Spleen (tissue), 11 donors: ENCODE data around the gene C6orf52. TPM values are rescaled to one million over a fixed set of nuclear protein-coding genes. Genes with fewer than 3 reads are reported as not detected.

ENCODE experiments used
- DNase-seq: peaks from one replicate; pipeline ENCODE4 v3.0.0-alpha.2; 2020
- H3K27ac ChIP-seq, 8 donors: fragments of 200-600 bp; sonication (generic) in 7 of 8; 1 replicate in 4 of 8; 2 replicates in 4 of 8; pipeline versions ENCODE4 v1.5.0 to v1.8.0; 2016 to 2021; ENCODE audit warnings: inconsistent platforms in 4 of 8, mild to moderate bottlenecking in 4 of 8, moderate library complexity in 1 of 8
- H3K27me3 ChIP-seq, 7 donors: fragments of 200-600 bp; sonication (generic) in 6 of 7; replicated peaks in 1 of 7; 1 replicate in 4 of 7; 2 replicates in 3 of 7; pipeline versions ENCODE4 v1.5.0 to v1.8.0; 2016 to 2021; ENCODE audit warnings: inconsistent platforms in 3 of 7, mild to moderate bottlenecking in 1 of 7
- H3K36me3 ChIP-seq, 6 donors: fragments of 200-600 bp; sonication (generic) in 5 of 6; 1 replicate in 4 of 6; 2 replicates in 2 of 6; pipeline versions ENCODE4 v1.5.0 to v1.8.0; 2016 to 2021; ENCODE audit warnings: inconsistent platforms in 2 of 6
- H3K4me1 ChIP-seq, 6 donors: fragments of 200-600 bp; sonication (generic) in 5 of 6; 1 replicate in 3 of 6; 2 replicates in 3 of 6; pipeline versions ENCODE4 v1.5.0 to v1.8.0; 2016 to 2021; ENCODE audit warnings: inconsistent platforms in 3 of 6
- H3K4me3 ChIP-seq, 8 donors: fragments of 200-600 bp; sonication (generic) in 7 of 8; 1 replicate in 4 of 8; 2 replicates in 4 of 8; pipeline versions ENCODE4 v1.5.0 to v1.8.0; 2016 to 2021; ENCODE audit warnings: inconsistent platforms in 4 of 8, mild to moderate bottlenecking in 4 of 8, moderate library complexity in 2 of 8
- H3K9me3 ChIP-seq, 8 donors: fragments of 200-600 bp; sonication (generic) in 7 of 8; 1 replicate in 4 of 8; 2 replicates in 4 of 8; pipeline versions ENCODE4 v1.5.0 to v1.8.0; 2016 to 2021; ENCODE audit warnings: inconsistent platforms in 4 of 8
- POLR2A ChIP-seq, 3 donors: fragments of 450-650 bp; IDR thresholded peaks; one replicate each; pipeline ENCODE4 v1.5.1; 2017; ENCODE audit warnings: antibody characterized with exemption in 3 of 3, mild to moderate bottlenecking in 1 of 3
- POLR2AphosphoS5 ChIP-seq, 3 donors: sonication (generic); formaldehyde crosslinking; IDR thresholded peaks; one replicate each; pipeline ENCODE4 v1.5.1; 2017; ENCODE audit warnings: antibody characterized with exemption in 3 of 3
- WGBS, 5 donors: extraction: QIAGEN DNeasy Blood & Tissue Kit in 3 of 5; methylation state at CpG; one replicate each; pipeline versions ENCODE4 v1.1.5 to v1.1.7; 2013 to 2018; 5-methylcytosine and 5-hydroxymethylcytosine counted together
- intact Hi-C: fragments of 100-400 bp; cut with DNase I; formaldehyde crosslinking; loops from one replicate; pipeline ENCODE4 v1.15.0; 2023; ENCODE audit warnings: low total_unique reads
- polyA plus RNA-seq, 3 donors: library from polyadenylated mRNA; stranded (reverse); fragments of 200-250 nt; gene quantifications; one replicate each; pipeline ENCODE4 v1.2.1, GENCODE V29; 2013
- total RNA-seq, 7 donors: library from RNA; depleted of rRNA in 3 of 7; stranded (reverse); fragments of >200 nt in 3 of 7; fragmentation: NEBNext Ultra II Directional in 4 of 7; extraction: Animal tissue kit (Norgen Biotek cat#: 25700) in 4 of 7; gene quantifications; one replicate each; pipeline versions ENCODE4 v1.1.0 to v1.2.1, GENCODE V29; 2016 to 2021
- TF ChIP-seq, protein P1 (sequence below), 11 experiments: fragments of 200-600 bp in 7 of 11; fragments of 450-650 bp in 4 of 11; sonication (generic) in 4 of 11; IDR thresholded peaks in 8 of 11; conservative IDR thresholded peaks in 3 of 11; 1 replicate in 7 of 11; 2 replicates in 4 of 11; pipeline versions ENCODE4 v1.4.0 to v1.8.0; 2016 to 2021; ENCODE audit warnings: antibody characterized with exemption in 11 of 11, inconsistent platforms in 4 of 11, mild to moderate bottlenecking in 1 of 11
- donor health status: healthy with polysubstance abuse.
- donor health status: DM: no; HTN: no; CAD: no; lungs with moderate emphysema.
- donor health status: DM: no; HTN: no; CAD: no.
- donor health status: Bipolar disorder and iron deficiency.
- donor health status: healthy.
- donor health status: DM: no; HTN: no; CAD: no.
- donor health status: DM: yes; HTN: yes; CAD: no.

C6orf52 gene
- total and polyA plus RNA-seq, 10 donors = 0.42 to 1.5 (median 0.80) TPM; not detected in 4

DNA sequence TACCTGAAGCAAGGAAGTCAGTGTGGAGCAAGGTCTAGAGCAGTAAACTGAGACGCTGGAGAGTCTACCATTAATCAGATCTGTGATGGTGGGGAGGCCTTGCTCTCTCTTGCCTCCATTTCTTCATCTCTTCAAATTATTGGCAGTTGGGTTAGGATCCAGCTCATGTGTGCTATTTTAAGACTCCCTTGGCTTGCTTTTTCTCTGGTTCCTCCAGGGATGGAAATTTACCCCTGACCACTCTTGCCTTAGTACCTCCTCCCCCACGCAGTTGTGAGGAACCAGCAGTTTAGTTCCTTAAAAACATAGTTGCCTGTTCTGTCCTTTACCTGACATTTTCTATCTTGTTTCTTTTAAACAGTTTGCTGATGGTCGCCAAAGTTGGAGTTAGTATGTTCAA, 35.8 kb upstream of the C6orf52 start:
- H3K9me3 ChIP-seq = no peaks in the 10 kb centered on the region
- TF ChIP-seq, protein P1, sequence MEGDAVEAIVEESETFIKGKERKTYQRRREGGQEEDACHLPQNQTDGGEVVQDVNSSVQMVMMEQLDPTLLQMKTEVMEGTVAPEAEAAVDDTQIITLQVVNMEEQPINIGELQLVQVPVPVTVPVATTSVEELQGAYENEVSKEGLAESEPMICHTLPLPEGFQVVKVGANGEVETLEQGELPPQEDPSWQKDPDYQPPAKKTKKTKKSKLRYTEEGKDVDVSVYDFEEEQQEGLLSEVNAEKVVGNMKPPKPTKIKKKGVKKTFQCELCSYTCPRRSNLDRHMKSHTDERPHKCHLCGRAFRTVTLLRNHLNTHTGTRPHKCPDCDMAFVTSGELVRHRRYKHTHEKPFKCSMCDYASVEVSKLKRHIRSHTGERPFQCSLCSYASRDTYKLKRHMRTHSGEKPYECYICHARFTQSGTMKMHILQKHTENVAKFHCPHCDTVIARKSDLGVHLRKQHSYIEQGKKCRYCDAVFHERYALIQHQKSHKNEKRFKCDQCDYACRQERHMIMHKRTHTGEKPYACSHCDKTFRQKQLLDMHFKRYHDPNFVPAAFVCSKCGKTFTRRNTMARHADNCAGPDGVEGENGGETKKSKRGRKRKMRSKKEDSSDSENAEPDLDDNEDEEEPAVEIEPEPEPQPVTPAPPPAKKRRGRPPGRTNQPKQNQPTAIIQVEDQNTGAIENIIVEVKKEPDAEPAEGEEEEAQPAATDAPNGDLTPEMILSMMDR (IDR thresholded peaks at IDR 0.05 in 8 of 11, conservative IDR thresholded peaks at IDR 0.05 in 3 of 11) = no peak
- TF ChIP-seq POLR2A (IDR thresholded peaks at IDR 0.05) (no peak), POLR2AphosphoS5 (IDR thresholded peaks at IDR 0.05) (no peak)
- no peaks in the 10 kb centered on the region for H3K27me3 ChIP-seq
- WGBS, 5 donors = 68 to 76% (median 72%) methylated on average over 3 of the region's 3 CpGs
- H3K36me3 ChIP-seq = peaks cover 0 to 76% (median 22%) of the 10 kb centered on the region in 6 donors
- no peak for DNase-seq
- H3K4me1 ChIP-seq = peaks cover 0 to 17% (median 4%) of the 10 kb centered on the region in 6 donors
- H3K4me3 ChIP-seq = no peak overlapping the region
- intact Hi-C loops = no loop called here
- no peak overlapping the region for H3K27ac ChIP-seq

DNA sequence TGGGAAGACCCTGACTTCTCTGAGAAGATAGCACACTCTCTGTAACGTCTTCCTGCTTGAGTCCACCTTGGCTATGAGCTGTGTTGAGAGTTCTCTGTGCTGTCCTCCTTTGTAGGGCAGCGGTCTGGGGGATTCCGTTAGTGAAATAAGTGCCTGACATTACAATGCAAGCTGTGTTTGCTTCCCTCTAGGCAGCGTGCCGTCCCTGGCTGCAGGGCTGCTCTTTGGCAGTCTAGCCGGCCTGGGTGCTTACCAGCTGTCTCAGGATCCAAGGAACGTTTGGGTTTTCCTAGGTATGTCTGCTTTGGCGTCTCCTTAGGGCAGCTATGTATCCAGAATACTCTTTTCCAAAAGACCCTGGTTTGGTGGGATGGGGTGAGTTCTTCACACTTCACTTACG, 31.3 kb upstream of the C6orf52 start:
- H3K27me3 ChIP-seq = no peaks in the 10 kb centered on the region
- peaks cover 0 to 51% (median 9%) of the 10 kb centered on the region in 6 donors for H3K36me3 ChIP-seq
- intact Hi-C loops = no loop called here
- H3K9me3 ChIP-seq = no peaks in the 10 kb centered on the region
- TF ChIP-seq POLR2AphosphoS5 (IDR thresholded peaks at IDR 0.05) (no peak), POLR2A (IDR thresholded peaks at IDR 0.05) (no peak)
- TF ChIP-seq, protein P1 (IDR thresholded peaks at IDR 0.05 in 8 of 11, conservative IDR thresholded peaks at IDR 0.05 in 3 of 11) = no peak
- no peak for DNase-seq
- no peak overlapping the region for H3K27ac ChIP-seq
- 90 to 96% (median 92%) methylated on average over 9 of the region's 9 CpGs for WGBS, 5 donors
- H3K4me1 ChIP-seq = peaks cover 11 to 61% (median 36%) of the 10 kb centered on the region in 6 donors
- H3K4me3 ChIP-seq = no peak overlapping the region

DNA sequence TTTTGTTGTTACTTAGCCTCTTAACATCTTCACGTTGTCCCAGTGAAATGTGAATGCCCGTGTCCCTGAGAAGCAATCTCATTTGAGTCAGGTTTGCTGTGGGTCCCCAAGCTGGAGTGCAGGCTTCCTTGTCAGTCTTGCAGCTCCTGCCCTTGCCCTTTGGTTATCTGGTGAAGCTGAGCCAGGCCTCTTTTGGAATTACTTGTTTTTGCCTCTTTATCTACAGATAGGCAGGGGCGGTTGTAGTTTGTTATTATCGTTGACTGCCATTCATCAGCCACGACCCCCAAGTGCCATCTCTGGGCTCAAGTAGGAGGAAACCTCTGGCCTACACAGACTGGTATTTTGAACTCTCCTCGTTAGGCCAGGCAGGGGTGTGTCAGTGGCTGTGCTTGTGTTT, 30.6 kb upstream of the C6orf52 start:
- intact Hi-C loops = no loop called here
- Histone ChIP-seq H3K36me3 (peaks cover 0 to 44% (median 6%) of the 10 kb centered on the region in 6 donors), H3K4me3 (no peak overlapping the region), H3K27me3 (no peaks in the 10 kb centered on the region), H3K27ac (no peak overlapping the region), H3K4me1 (peaks cover 11 to 63% (median 37%) of the 10 kb centered on the region in 6 donors), H3K9me3 (peaks cover 0 to 2% (median 0%) of the 10 kb centered on the region in 8 donors)
- no peak for TF ChIP-seq POLR2AphosphoS5 (IDR thresholded peaks at IDR 0.05)
- WGBS, 5 donors = 82 to 91% (median 88%) methylated on average over 6 of the region's 6 CpGs
- no peak for DNase-seq

DNA sequence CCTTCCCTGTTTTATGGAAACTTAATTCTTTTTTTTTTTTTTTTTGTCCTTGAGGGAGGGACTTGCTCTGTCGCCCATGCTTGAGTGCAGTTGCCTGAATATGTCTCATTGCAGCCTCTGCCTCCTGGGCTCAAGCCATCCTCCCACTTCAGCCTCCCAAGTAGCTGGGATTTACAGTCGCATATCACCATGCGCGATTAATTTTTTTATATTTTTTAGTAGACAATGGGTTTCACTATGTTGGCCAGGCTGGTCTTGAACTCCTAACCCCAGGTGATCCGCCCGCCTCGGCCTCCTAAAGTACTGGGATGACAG, 29.1 kb upstream of the C6orf52 start:
- H3K27me3 ChIP-seq = no peaks in the 10 kb centered on the region
- no peak for DNase-seq
- intact Hi-C loops = no loop called here
- WGBS, 5 donors = 34 to 50% (median 50%) methylated on average over 7 of the region's 7 CpGs
- peaks cover 0 to 29% (median 2%) of the 10 kb centered on the region in 6 donors for H3K36me3 ChIP-seq
- H3K9me3 ChIP-seq = peaks cover 0 to 17% (median 11%) of the 10 kb centered on the region in 8 donors
- H3K4me3 ChIP-seq = peak overlapping the region; percentile 46 to 77 (median 62)
- H3K4me1 ChIP-seq = peaks cover 11 to 71% (median 39%) of the 10 kb centered on the region in 6 donors
- no peak for TF ChIP-seq POLR2A (IDR thresholded peaks at IDR 0.05)
- TF ChIP-seq, protein P1 (IDR thresholded peaks at IDR 0.05 in 8 of 11, conservative IDR thresholded peaks at IDR 0.05 in 3 of 11) = no peak
- TF ChIP-seq POLR2AphosphoS5 (IDR thresholded peaks at IDR 0.05) = no peak
- peak overlapping the region; percentile 53 to 89 (median 86) for H3K27ac ChIP-seq
